OCI-LY7 (cell line): Measurements from ENCODE around the gene TTC19. TPM values are rescaled to one million over a fixed set of nuclear protein-coding genes. Genes with fewer than 3 reads are reported as not detected.

Experiments used
- BruUV-seq: library from RNA; stranded (reverse); fragments of 400-500 nt; replicated peaks from 2 replicates; lab custom pipeline; 2021; lab: Mats Ljungman, UMichigan
- CTCF ChIA-PET: fragments of 300-600 bp; sonication (Branson Sonifier 250); formaldehyde crosslinking; loops from one replicate; lab custom pipeline; 2022; ENCODE audit warnings: antibody characterized with exemption; ENCODE audit not compliant: unreplicated experiment; lab: Charles Lee
- POLR2A ChIA-PET: fragments of 300-600 bp; sonication (Branson Sonifier 250); formaldehyde crosslinking; loops from one replicate; lab custom pipeline; 2022; ENCODE audit warnings: antibody characterized with exemption; lab: Charles Lee
- DNase-seq: peaks from one replicate; pipeline ENCODE4 v3.0.0-alpha.2; 2015; ENCODE audit warnings: low spot score
- H2AFZ ChIP-seq: fragments of 200-600 bp; sonication (generic), shearing (Covaris generic); 2 replicates; pipeline ENCODE4 v1.6.1; 2014; ENCODE audit warnings: mild to moderate bottlenecking, antibody characterized with exemption, low read length, moderate library complexity
- H3K27ac ChIP-seq: fragments of 200-600 bp; sonication (generic); 2 replicates; pipeline ENCODE4 v1.5.1; 2014; ENCODE audit warnings: mixed run types, low read depth, mild to moderate bottlenecking, moderate library complexity, low read length, inconsistent platforms; ENCODE audit not compliant: poor library complexity, severe bottlenecking
- H3K36me3 ChIP-seq: fragments of 200-600 bp; sonication (generic); 2 replicates; pipeline ENCODE4 v1.6.1; 2014; ENCODE audit warnings: mild to moderate bottlenecking, antibody characterized with exemption, low read length, moderate library complexity, mixed read lengths; ENCODE audit not compliant: insufficient read depth
- H3K4me1 ChIP-seq: fragments of 200-600 bp; sonication (generic); 2 replicates; pipeline ENCODE4 v1.5.1; 2014; ENCODE audit warnings: mild to moderate bottlenecking, low read length; ENCODE audit not compliant: insufficient read depth, poor library complexity, severe bottlenecking
- H3K4me2 ChIP-seq: fragments of 200-600 bp; sonication (generic); 2 replicates; pipeline ENCODE4 v1.6.1; 2014; ENCODE audit warnings: mild to moderate bottlenecking, low read length
- H3K4me3 ChIP-seq: fragments of 200-600 bp; sonication (generic); 2 replicates; pipeline ENCODE4 v1.5.1; 2014; ENCODE audit warnings: mild to moderate bottlenecking, low read depth, low read length; ENCODE audit not compliant: poor library complexity, severe bottlenecking
- H3K79me2 ChIP-seq: fragments of 200-600 bp; sonication (generic); 2 replicates; pipeline ENCODE4 v1.6.1; 2016; ENCODE audit warnings: low read depth, mild to moderate bottlenecking, low read length, moderate library complexity, mixed read lengths; ENCODE audit not compliant: insufficient read depth
- H3K9me2 ChIP-seq: fragments of 200-600 bp; sonication (generic); 2 replicates; pipeline ENCODE4 v1.6.1; 2016; ENCODE audit warnings: mild to moderate bottlenecking, low read length, mixed read lengths; ENCODE audit not compliant: insufficient read depth
- H3K9me3 ChIP-seq: fragments of 200-600 bp; sonication (generic); 2 replicates; pipeline ENCODE4 v1.6.1; 2014; ENCODE audit warnings: mild to moderate bottlenecking, mixed run types, low read length, mixed read lengths
- H4K20me1 ChIP-seq: fragments of 200-600 bp; sonication (generic); 2 replicates; pipeline ENCODE4 v1.6.1; 2014; ENCODE audit warnings: mild to moderate bottlenecking, antibody characterized with exemption, low read length, moderate library complexity, mixed read lengths; ENCODE audit not compliant: insufficient read depth
- EZH2phosphoT487 ChIP-seq: fragments of 200-600 bp; sonication (generic); IDR thresholded peaks from 2 replicates; pipeline ENCODE4 v1.6.1; 2018; ENCODE audit warnings: low read depth, borderline replicate concordance, mild to moderate bottlenecking, mixed run types, antibody characterized with exemption, low read length, moderate library complexity, mixed read lengths
- intact Hi-C: fragments of 100-400 bp; cut with micrococcal nuclease; formaldehyde crosslinking; loops from one replicate; pipeline ENCODE4 v1.10.0; 2022; ENCODE audit not compliant: unreplicated experiment
- total RNA-seq, 2 experiments: library from RNA; depleted of rRNA in 1 of 2; stranded (reverse); fragments of >200 nt in 1 of 2; shearing (Covaris generic) in 1 of 2; gene quantifications; 2 replicates each; pipeline ENCODE4 v1.2.3, GENCODE V29; 2014 to 2022
- TF ChIP-seq, protein P1 (sequence below): fragments of 200-600 bp; sonication (generic); conservative IDR thresholded peaks from 2 replicates; pipeline ENCODE4 v1.5.1; 2014; ENCODE audit warnings: mild to moderate bottlenecking, antibody characterized with exemption, low read length, moderate library complexity, mixed read lengths

The TTC19 gene
- total RNA-seq, 2 experiments from 2014 or later: 42.0 to 43.7 TPM

DNA sequence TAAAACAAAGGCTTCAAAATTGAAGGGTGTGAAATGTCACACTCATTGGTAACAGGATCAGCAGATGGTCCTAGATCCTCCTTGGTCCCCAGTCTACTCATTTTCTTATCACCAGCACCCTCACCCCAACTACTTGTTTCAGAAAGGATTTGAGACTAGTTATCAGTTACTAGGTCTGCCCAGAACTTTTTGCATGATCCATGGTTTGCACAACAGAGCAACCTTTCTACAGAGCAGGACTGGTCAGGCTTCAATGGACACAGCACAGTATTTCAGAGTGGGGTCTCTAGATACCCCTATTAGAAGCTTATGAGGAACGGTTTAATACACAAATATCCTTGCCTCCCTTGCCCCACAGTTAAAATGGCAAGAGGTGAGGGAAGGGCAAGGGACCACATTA is 25.6 kb downstream of the TTC19 start:
- Histone ChIP-seq H3K36me3 (peaks cover 98% of the 10 kb centered on the region), H3K4me1 (no peaks in the 10 kb centered on the region), H3K4me3 (no peak overlapping the region), H3K9me3 (no peaks in the 10 kb centered on the region), H4K20me1 (0 out of 2 replicates have a peak, but pooled peaks cover 3% of the 10 kb centered on the region), H3K9me2 (no peaks in the 10 kb centered on the region), H3K4me2 (no peak overlapping the region), H2AFZ (no peak overlapping the region), H3K27ac (no peak overlapping the region), H3K79me2 (peaks cover 10% of the 10 kb centered on the region; the same call in 1 of the 2 replicates)
- no peak for DNase-seq
- ChIA-PET CTCF (no interaction called here), POLR2A (interaction anchor here (0.6 kb wide), 1 partner anchor 621 kb away, joined by 4 read pairs; no protein-coding TSS in a partner anchor)
- TF ChIP-seq EZH2phosphoT487: no peak
- TF ChIP-seq, protein P1, sequence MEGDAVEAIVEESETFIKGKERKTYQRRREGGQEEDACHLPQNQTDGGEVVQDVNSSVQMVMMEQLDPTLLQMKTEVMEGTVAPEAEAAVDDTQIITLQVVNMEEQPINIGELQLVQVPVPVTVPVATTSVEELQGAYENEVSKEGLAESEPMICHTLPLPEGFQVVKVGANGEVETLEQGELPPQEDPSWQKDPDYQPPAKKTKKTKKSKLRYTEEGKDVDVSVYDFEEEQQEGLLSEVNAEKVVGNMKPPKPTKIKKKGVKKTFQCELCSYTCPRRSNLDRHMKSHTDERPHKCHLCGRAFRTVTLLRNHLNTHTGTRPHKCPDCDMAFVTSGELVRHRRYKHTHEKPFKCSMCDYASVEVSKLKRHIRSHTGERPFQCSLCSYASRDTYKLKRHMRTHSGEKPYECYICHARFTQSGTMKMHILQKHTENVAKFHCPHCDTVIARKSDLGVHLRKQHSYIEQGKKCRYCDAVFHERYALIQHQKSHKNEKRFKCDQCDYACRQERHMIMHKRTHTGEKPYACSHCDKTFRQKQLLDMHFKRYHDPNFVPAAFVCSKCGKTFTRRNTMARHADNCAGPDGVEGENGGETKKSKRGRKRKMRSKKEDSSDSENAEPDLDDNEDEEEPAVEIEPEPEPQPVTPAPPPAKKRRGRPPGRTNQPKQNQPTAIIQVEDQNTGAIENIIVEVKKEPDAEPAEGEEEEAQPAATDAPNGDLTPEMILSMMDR: no peak
- intact Hi-C loops: no loop called here
- BruUV-seq: no TSS peak

- Histone ChIP-seq H3K4me2 (no peak overlapping the region), H3K79me2 (peaks cover 6% of the 10 kb centered on the region; the same call in 1 of the 2 replicates), H3K27ac (no peak overlapping the region), H2AFZ (no peak overlapping the region), H4K20me1 (no peaks in the 10 kb centered on the region), H3K4me3 (no peak overlapping the region), H3K9me3 (no peaks in the 10 kb centered on the region), H3K4me1 (no peaks in the 10 kb centered on the region), H3K9me2 (no peaks in the 10 kb centered on the region), H3K36me3 (peaks cover 98% of the 10 kb centered on the region)
- TF ChIP-seq, protein P1: no peak
- no peak for TF ChIP-seq EZH2phosphoT487
- intact Hi-C loops: no loop called here
- CTCF ChIA-PET: no interaction called here
- no TSS peak for BruUV-seq
- POLR2A ChIA-PET: interaction anchor here (0.6 to 0.7 kb wide), 2 partner anchors 13 to 54 kb away, joined by 3 read pairs; no protein-coding TSS in a partner anchor
- DNase-seq: no peak
These were observed 27.3 kb downstream of the TTC19 start for GRCh38 chr17:16026895-16027294.

- no peaks in the 10 kb centered on the region for H3K9me3 ChIP-seq
- no peaks in the 10 kb centered on the region for H3K9me2 ChIP-seq
- TSS peak; percentile 38 for BruUV-seq
- H3K36me3 ChIP-seq: peaks cover 98% of the 10 kb centered on the region
- intact Hi-C loops: no loop called here
- POLR2A ChIA-PET: interaction anchor here (0.6 to 0.7 kb wide), 2 partner anchors 11 to 53 kb away, joined by 3 read pairs; no protein-coding TSS in a partner anchor
- no peak overlapping the region for H3K4me3 ChIP-seq
- peaks cover 5% of the 10 kb centered on the region; the same call in 1 of the 2 replicates for H3K79me2 ChIP-seq
- no peak overlapping the region for H3K27ac ChIP-seq
- H3K4me1 ChIP-seq: no peaks in the 10 kb centered on the region
- no peaks in the 10 kb centered on the region for H4K20me1 ChIP-seq
- TF ChIP-seq EZH2phosphoT487: no peak
- TF ChIP-seq, protein P1: no peak
- no peak overlapping the region for H3K4me2 ChIP-seq
- DNase-seq: no peak
- CTCF ChIA-PET: no interaction called here
- no peak overlapping the region for H2AFZ ChIP-seq
These were observed 28.3 kb downstream of the TTC19 start for GRCh38 chr17:16027708-16028584.
